ENCODE data around the gene MRPL41. TPM values are rescaled to one million over a fixed set of nuclear protein-coding genes. Genes with fewer than 3 reads are reported as not detected.
"Not testable (repeated sequence)": the region's sequence is repeated elsewhere in the genome, so short reads cannot be mapped to it uniquely, and the experiment has no call there.

MRPL41 gene
- total RNA-seq, 4 donors from 2014 or later = 44.1 to 70.0 (median 55.3) TPM

DNA sequence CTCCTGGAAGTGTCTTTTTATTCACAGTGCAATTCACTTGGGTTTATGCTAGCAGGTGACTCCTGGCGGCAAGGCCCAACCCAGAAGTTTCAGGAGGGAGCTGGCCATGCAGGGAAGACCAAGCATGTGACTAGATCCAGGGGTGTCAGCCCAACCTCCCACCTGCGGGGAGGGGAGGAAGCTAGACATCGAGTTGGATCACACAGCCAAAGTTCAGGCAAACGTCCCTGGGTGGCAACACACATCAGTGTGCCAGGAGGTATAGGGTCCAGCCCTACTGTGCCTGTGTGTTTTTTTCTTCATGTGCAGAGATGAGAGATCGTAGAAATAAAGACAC, 26.7 kb upstream of the MRPL41 start:
- Histone ChIP-seq H3K27ac (no peak overlapping the region), H3K9me3 (no peaks in the 10 kb centered on the region), H3K4me3 (no peak overlapping the region), H3K4me1 (no peaks in the 10 kb centered on the region), H3K36me3 (peaks cover 22% of the 10 kb centered on the region), H3K27me3 (no peaks in the 10 kb centered on the region)
- TF ChIP-seq, protein P1, sequence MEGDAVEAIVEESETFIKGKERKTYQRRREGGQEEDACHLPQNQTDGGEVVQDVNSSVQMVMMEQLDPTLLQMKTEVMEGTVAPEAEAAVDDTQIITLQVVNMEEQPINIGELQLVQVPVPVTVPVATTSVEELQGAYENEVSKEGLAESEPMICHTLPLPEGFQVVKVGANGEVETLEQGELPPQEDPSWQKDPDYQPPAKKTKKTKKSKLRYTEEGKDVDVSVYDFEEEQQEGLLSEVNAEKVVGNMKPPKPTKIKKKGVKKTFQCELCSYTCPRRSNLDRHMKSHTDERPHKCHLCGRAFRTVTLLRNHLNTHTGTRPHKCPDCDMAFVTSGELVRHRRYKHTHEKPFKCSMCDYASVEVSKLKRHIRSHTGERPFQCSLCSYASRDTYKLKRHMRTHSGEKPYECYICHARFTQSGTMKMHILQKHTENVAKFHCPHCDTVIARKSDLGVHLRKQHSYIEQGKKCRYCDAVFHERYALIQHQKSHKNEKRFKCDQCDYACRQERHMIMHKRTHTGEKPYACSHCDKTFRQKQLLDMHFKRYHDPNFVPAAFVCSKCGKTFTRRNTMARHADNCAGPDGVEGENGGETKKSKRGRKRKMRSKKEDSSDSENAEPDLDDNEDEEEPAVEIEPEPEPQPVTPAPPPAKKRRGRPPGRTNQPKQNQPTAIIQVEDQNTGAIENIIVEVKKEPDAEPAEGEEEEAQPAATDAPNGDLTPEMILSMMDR (IDR thresholded peaks at IDR 0.05) = no peak
- TF ChIP-seq EP300 (IDR thresholded peaks at IDR 0.05) = no peak
- no peak for TF ChIP-seq POLR2AphosphoS5 (IDR thresholded peaks at IDR 0.05)
- TF ChIP-seq POLR2A (IDR thresholded peaks at IDR 0.05) = no peak
- 95% methylated on average over 5 of the region's 5 CpGs for WGBS
- no peak for DNase-seq (ENCODE audit: low spot score in 2 of 2)

DNA sequence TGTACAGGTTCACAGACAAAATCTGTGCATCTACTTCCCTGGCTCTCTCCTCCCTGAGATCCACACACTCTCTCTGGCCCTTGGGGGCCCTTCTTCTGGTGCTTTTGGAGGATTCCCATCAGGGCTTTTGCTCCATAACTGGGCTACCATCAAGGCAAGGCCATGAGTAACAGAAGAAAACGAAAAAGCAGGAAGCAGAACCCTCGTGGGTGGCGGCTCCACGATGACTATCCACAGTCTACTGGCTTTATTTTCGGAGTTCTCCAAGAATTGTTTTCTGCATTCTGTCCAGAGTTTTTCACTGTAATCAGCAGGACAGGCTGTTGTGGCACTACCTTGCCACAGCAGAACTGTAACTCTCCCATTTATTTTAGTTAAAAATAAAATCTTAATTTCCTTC, 21.3 kb upstream of the MRPL41 start:
- Histone ChIP-seq H3K4me3 (no peak overlapping the region), H3K4me1 (peaks cover 10% of the 10 kb centered on the region), H3K27me3 (no peaks in the 10 kb centered on the region), H3K27ac (no peak overlapping the region), H3K36me3 (no peaks in the 10 kb centered on the region), H3K9me3 (no peaks in the 10 kb centered on the region)
- WGBS = 80% methylated on average over 5 of the region's 5 CpGs
- DNase-seq (ENCODE audit: low spot score in 2 of 2) = no peak
- TF ChIP-seq, protein P1 (IDR thresholded peaks at IDR 0.05) = no peak
- TF ChIP-seq POLR2AphosphoS5 (IDR thresholded peaks at IDR 0.05) (no peak), POLR2A (IDR thresholded peaks at IDR 0.05) (no peak), EP300 (IDR thresholded peaks at IDR 0.05) (no peak)

DNA sequence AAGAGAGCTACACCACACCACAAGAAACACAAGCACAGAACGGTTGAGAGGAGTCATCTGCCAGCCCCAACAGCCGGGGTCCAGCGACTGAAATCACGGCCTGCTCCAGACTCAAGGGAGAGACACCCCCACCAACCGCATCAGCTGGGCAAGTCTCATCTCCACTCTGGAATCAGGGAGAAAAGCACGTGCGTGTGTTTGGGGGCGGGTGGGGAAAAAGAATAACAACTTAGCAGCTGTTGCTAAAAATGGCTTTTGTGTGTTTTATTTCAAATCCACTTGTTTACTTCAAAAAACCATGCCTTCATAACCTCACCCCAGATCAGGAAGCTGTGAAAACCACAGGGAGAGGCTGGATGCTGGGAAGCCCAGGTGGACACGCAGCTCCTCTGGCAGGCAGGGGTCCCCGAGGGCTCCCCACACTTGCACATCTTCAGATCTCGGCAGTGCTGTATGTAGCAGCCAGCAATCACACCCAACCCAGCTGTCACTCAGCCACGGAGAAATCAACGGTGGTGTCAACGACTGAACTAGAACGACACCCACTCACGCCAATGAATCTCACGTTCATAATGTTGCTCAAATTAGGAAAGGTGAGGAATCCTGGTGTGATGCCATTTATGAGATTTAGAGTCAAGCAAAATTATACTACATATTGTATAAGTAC, 20.4 kb upstream of the MRPL41 start:
- no peak overlapping the region for H3K4me3 ChIP-seq
- H3K27me3 ChIP-seq = no peaks in the 10 kb centered on the region
- H3K27ac ChIP-seq = no peak overlapping the region
- H3K36me3 ChIP-seq = no peaks in the 10 kb centered on the region
- H3K4me1 ChIP-seq = peaks cover 10% of the 10 kb centered on the region
- DNase-seq (ENCODE audit: low spot score in 2 of 2) = no peak
- TF ChIP-seq POLR2A (IDR thresholded peaks at IDR 0.05) = no peak
- TF ChIP-seq EP300 (IDR thresholded peaks at IDR 0.05) = no peak
- TF ChIP-seq POLR2AphosphoS5 (IDR thresholded peaks at IDR 0.05) = no peak
- TF ChIP-seq, protein P1 (IDR thresholded peaks at IDR 0.05) = no peak
- no peaks in the 10 kb centered on the region for H3K9me3 ChIP-seq
- WGBS = 72% methylated on average over 15 of the region's 17 CpGs

DNA sequence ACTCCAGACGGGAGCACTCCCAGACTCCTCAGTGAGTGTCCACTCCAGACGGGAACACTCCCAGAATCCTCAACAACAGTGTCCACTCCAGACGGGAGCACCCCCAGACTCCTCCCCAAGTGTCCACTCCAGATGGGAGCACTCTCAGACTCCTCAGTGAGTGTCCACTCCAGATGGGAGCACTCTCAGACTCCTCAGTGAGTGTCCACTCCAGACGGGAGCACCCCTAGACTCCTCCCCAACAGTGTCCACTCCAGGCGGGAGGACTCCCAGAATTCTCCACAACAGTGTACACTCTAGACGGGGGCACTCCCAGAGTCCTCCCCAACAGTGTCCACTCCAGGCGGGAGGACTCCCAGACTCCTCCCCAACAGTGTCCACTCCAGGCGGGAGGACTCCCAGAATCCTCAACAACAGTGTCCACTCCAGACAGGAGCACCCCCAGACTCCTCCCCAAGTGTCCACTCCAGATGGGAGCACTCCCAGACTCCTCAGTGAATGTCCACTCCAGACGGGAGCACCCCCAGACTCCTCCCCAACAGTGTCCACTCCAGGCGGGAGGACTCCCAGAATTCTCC, 18.7 kb upstream of the MRPL41 start:
- not testable (repeated sequence) for H3K9me3 ChIP-seq; DNase-seq (ENCODE audit: low spot score in 2 of 2); H3K4me3 ChIP-seq; H3K27me3 ChIP-seq; H3K36me3 ChIP-seq; H3K27ac ChIP-seq
- WGBS = 89% methylated on average over 8 of the region's 10 CpGs
- peaks cover 10% of the 10 kb centered on the region for H3K4me1 ChIP-seq

DNA sequence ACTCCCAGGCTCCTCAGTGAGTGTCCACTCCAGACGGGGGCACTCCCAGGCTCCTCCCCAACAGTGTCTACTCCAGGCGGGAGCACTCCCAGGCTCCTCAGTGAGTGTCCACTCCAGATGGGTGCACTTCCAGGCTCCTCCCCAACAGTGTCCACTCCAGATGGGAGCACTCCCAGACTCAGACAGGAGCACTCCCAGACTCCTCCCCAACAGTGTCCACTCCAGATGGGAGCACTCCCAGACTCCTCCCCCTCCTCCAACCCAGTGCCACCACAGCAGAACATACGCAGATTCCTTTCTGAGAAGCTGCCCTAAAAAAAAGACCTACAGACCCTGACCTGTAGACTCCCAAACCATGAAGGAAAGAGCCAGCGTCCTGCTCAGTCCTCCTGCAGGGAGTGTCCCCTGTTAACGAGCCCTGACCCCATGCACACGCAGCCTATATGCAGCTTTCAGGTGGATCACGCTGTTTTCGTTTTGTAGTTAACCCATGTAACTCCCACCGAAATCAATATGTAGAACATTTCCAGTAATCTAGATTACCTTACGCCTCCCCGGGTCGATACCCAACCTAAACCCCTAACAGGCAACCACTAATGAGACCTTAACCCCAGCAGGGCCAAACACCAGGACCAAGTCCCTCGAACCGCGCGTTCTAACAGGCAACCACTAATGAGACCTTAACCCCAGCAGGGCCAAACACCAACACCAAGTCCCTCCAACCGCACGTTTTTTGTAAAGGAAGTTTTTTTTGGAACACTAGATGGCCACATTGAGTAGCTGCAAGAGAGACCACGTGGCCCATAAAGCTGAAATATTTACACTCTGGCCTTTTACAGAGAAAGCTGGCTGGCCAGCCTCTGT, 17.2 kb upstream of the MRPL41 start:
- H3K27ac ChIP-seq = no peak overlapping the region
- 56% methylated on average over 19 of the region's 19 CpGs for WGBS
- H3K4me3 ChIP-seq = no peak overlapping the region
- H3K9me3 ChIP-seq = no peaks in the 10 kb centered on the region
- no peak for DNase-seq (ENCODE audit: low spot score in 2 of 2)
- H3K4me1 ChIP-seq = peaks cover 10% of the 10 kb centered on the region
- peaks cover 13% of the 10 kb centered on the region for H3K36me3 ChIP-seq
- TF ChIP-seq POLR2AphosphoS5 (IDR thresholded peaks at IDR 0.05) = no peak
- TF ChIP-seq, protein P1 (IDR thresholded peaks at IDR 0.05) = peak; percentile 21 to 70
- no peaks in the 10 kb centered on the region for H3K27me3 ChIP-seq

Data from suprapubic skin (tissue), 4 donors.